ENCODE measurements around the gene ZNF28.
"Not testable (repeated sequence)": the region's sequence is repeated elsewhere in the genome, so short reads cannot be mapped to it uniquely, and the experiment has no call there.

ZNF28 gene

DNA sequence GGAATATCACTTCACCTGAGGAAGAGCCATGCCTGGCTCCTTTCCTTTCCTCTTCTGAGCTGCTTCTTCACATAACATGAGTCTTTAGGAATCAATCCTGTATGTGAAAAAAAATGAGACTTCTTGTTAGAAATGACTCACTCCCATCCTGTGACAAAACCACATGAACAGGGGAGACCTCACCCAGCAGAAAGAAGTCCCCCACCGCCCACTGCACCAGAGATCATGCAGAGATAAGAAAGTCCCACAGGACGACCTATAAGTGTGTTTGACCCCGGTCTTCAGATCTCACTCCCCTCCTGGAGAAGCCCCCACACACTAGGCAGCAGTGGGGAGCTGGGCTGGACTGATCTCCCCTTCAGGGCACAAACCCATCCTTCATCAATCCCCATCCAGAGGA is 42.6 kb downstream of the ZNF28 start:
- DNase-seq (ENCODE audit: low read depth in 2 of 2): no peak

GRCh38 chr19:52756447-52756846 is 65.0 kb downstream of the ZNF28 start:
- DNase-seq (ENCODE audit: low read depth in 2 of 2): not testable (repeated sequence)

- DNase-seq (ENCODE audit: low read depth in 2 of 2): no peak
Observed at GRCh38 chr19:52749780-52750179, 71.7 kb downstream of the ZNF28 start.

DNA sequence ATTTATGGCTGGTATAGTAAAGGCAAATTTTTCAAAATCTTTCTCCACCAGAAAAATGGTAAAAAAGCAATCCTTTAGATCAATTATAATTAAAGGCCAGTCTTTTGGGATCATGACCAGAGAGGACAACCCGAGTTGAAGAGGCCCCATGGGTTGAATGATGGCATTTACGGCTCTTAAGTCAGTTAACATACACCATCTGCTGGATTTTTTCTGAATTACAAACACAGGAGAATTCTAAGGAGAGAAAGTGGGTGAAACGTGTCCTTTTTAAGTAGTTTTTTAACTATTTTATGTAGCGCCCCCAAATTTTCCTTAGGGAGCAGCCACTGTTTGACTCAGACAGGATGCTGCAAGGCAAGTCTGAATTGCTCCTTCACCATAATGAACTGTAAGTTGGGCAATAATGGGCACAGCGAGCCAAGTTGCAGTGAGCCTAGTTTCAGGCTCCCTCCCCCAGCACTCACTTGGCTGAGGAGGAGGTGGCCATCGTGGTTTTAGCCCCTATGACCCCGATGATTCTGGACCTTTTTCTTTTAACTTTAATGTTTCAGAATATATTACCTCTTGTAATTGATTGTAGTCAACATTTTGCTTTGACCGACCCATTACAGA is 73.0 kb downstream of the ZNF28 start:
- no peak for DNase-seq (ENCODE audit: low read depth in 2 of 2)
